H1 (cell line): ENCODE results near the gene AP4B1. TPM values are rescaled to one million over a fixed set of nuclear protein-coding genes. Genes with fewer than 3 reads are reported as not detected.

ENCODE experiments used
- BCL11A ChIP-seq, 2 experiments: IDR thresholded peaks; one replicate each; pipeline ENCODE4 v1.6.1; 2011; ENCODE audit warnings: low read depth in 2 of 2, low read length in 2 of 2, mild to moderate bottlenecking in 2 of 2
- FOSL1 ChIP-seq: IDR thresholded peaks from 2 replicates; pipeline ENCODE4 v1.6.1; 2011; ENCODE audit warnings: mild to moderate bottlenecking, low read depth, low read length, moderate library complexity; ENCODE audit not compliant: insufficient read depth
- HDAC2 ChIP-seq, 2 experiments: fragments of 300-600 bp in 1 of 2; sonication (generic) in 1 of 2; IDR thresholded peaks; 2 replicates each; pipeline ENCODE4 v1.6.1; 2011 to 2012; ENCODE audit warnings: low read depth in 2 of 2, low read length in 2 of 2, mild to moderate bottlenecking in 2 of 2, moderate library complexity in 2 of 2, borderline replicate concordance in 1 of 2, inconsistent platforms in 1 of 2
- KDM1A ChIP-seq: fragments of 200-600, 300-600 bp; sonication (generic); IDR thresholded peaks from 2 replicates; pipeline ENCODE4 v1.7.1; 2016; ENCODE audit warnings: mild to moderate bottlenecking, low read length, borderline replicate concordance
- SUZ12 ChIP-seq: fragments of 200-600 bp; sonication (generic); IDR thresholded peaks from 2 replicates; pipeline ENCODE4 v1.6.1; 2012; ENCODE audit warnings: mild to moderate bottlenecking, inconsistent platforms, low read length, moderate library complexity, mixed read lengths
- TCF12 ChIP-seq: IDR thresholded peaks from 2 replicates; pipeline ENCODE4 v1.6.1; 2011; ENCODE audit warnings: low read depth, mild to moderate bottlenecking, low read length
- TEAD4 ChIP-seq: IDR thresholded peaks from 2 replicates; pipeline ENCODE4 v1.6.1; 2012; ENCODE audit warnings: low read depth, low read length, inconsistent platforms, mixed read lengths
- polyA plus RNA-seq, 7 experiments: library from polyadenylated mRNA; depleted of rRNA in 3 of 7; stranded (reverse) in 5 of 7; unstranded in 2 of 7; fragments of >200 nt in 5 of 7; fragments of 200-250 nt in 2 of 7; gene quantifications; 1 replicate in 5 of 7; 2 replicates in 1 of 7; 4 replicates in 1 of 7; pipeline versions ENCODE4 v1.2.1 to v1.2.3, GENCODE V29; 2011 to 2013; ENCODE audit warnings: missing spikeins in 2 of 7, mixed read lengths in 2 of 7
- total RNA-seq: library from RNA; stranded (reverse); fragmentation: NEBNext Ultra II Directional; extraction: Animal tissue kit (Norgen Biotek cat#: 25700); gene quantifications from 2 replicates; pipeline ENCODE4 v1.2.1, GENCODE V29; 2021

AP4B1 gene
- total and polyA plus RNA-seq, 2 of the 8 experiments (the other 6 are each of a cell fraction or from before 2014, with no cell fraction given), result 8.9 to 9.0 TPM

DNA sequence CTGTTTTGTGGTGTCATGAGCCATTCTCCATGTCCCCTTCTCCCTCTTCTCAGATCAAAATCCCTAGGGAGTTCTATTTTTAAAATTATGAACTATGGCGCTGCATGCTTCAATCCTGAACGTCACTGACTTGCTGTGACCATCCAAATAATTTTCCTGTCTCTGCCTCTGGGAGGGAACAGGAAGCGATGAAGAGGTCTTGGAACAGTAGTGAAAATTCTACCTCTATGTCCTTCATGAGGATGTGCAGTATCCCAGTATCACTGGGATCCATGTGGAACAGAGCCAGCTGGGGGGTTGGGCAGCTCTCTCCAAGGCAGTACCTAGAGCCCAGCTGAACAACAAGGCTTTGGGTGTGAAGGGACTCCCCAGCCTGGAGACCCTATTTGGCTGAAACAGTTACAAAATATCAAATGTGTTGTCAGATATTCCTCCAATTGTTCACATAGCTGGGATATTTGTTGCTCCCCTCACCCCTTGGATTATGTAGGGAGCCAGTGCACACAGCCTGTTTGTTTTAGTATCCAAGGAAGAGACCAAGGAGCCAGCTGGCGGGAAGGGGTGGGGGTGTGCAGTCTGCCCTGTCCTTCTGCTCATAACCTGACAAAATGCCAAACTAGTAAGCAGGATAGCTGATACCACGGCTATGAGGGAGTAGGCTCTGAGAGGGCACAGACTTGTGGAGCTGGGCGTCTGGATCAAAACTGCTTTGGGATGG, 8.2 kb upstream of the AP4B1 start (continued):
- TF ChIP-seq TCF12 (no peak), KDM1A (no peak), TEAD4 (no peak), SUZ12 (no peak), HDAC2 (IDR thresholded peaks at IDR 0.05; ENCODE audit: borderline replicate concordance in 1 of 2, low read depth in 2 of 2, low read length in 2 of 2) (no peak), BCL11A (IDR thresholded peaks at IDR 0.05; ENCODE audit: low read depth in 2 of 2, low read length in 2 of 2) (no peak), FOSL1 (no peak)
